Mucosa of descending colon (tissue), 3 donors: ENCODE data around the gene RPTOR. TPM values are rescaled to one million over a fixed set of nuclear protein-coding genes. Genes with fewer than 3 reads are reported as not detected.
A peak's percentile ranks its signal among the peaks of the same experiment; 100 is the strongest.

Source experiments
- ATAC-seq: fragments of 200-7000 bp; cut with Tn5 transposase; one replicate; pipeline ENCODE4 v1.9.1; 2020; ENCODE audit warnings: mild to moderate bottlenecking, moderate library complexity
- DNase-seq, 3 donors: peaks; one replicate each; pipeline ENCODE4 v3.0.0-alpha.2; 2020
- H3K36me3 ChIP-seq: fragments of 200-600 bp; one replicate; pipeline ENCODE4 v1.8.0; 2021; ENCODE audit warnings: low read depth, mild to moderate bottlenecking
- H3K4me1 ChIP-seq: fragments of 200-600 bp; one replicate; pipeline ENCODE4 v1.8.0; 2021; ENCODE audit warnings: low read depth, mild to moderate bottlenecking
- H3K4me3 ChIP-seq: fragments of 200-600 bp; one replicate; pipeline ENCODE4 v1.8.0; 2021; ENCODE audit warnings: mild to moderate bottlenecking
- H3K9me3 ChIP-seq: fragments of 200-600 bp; one replicate; pipeline ENCODE4 v1.8.0; 2021; ENCODE audit warnings: mild to moderate bottlenecking
- intact Hi-C, 2 donors: fragments of 100-400 bp; cut with DNase I in 1 of 2; cut with micrococcal nuclease in 1 of 2; formaldehyde crosslinking; loops; one replicate each; pipeline versions ENCODE4 v1.11.0 to v1.11.1; 2022; cut with DNase I, micrococcal nuclease
- total RNA-seq, 3 donors: library from RNA; stranded (reverse); fragmentation: NEBNext Ultra II Directional in 2 of 3; extraction: Animal tissue kit (Norgen Biotek cat#: 25700) in 2 of 3; gene quantifications; one replicate each; pipeline versions ENCODE4 v1.2.1 to v1.2.4, GENCODE V29; 2021 to 2023
- TF ChIP-seq, protein P1 (sequence below): fragments of 200-600 bp; IDR thresholded peaks from one replicate; pipeline ENCODE4 v1.8.0; 2022; ENCODE audit warnings: antibody characterized with exemption, mild to moderate bottlenecking
- donor health status: DM: no; HTN: no; CAD: no; lungs with moderate emphysema.
- donor health status: DM: no; HTN: no; CAD: no.
- donor health status: DM: no; HTN: yes; CAD: no.

The RPTOR gene
- total RNA-seq, 3 donors from 2014 or later, result 30.5 to 44.4 (median 37.2) TPM

DNA sequence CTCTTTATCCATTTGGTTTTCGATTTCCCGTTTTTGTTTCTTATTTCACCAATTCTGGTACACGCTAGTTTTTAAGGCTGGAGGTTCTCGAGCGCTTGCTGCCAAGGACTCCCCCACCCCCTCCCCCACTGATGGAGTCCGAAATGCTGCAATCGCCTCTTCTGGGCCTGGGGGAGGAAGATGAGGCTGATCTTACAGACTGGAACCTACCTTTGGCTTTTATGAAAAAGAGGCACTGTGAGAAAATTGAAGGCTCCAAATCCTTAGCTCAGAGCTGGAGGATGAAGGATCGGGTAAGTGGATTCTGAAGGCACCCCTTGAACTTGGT is 825 bp downstream of the RPTOR start:
- ATAC-seq (no peak), DNase-seq (no peak)
- Histone ChIP-seq H3K4me1 (peaks cover 22% of the 10 kb centered on the region), H3K9me3 (no peaks in the 10 kb centered on the region), H3K4me3 (peak overlapping the region; percentile 94), H3K36me3 (no peaks in the 10 kb centered on the region)
- intact Hi-C loops, result no loop called here
- TF ChIP-seq, protein P1, sequence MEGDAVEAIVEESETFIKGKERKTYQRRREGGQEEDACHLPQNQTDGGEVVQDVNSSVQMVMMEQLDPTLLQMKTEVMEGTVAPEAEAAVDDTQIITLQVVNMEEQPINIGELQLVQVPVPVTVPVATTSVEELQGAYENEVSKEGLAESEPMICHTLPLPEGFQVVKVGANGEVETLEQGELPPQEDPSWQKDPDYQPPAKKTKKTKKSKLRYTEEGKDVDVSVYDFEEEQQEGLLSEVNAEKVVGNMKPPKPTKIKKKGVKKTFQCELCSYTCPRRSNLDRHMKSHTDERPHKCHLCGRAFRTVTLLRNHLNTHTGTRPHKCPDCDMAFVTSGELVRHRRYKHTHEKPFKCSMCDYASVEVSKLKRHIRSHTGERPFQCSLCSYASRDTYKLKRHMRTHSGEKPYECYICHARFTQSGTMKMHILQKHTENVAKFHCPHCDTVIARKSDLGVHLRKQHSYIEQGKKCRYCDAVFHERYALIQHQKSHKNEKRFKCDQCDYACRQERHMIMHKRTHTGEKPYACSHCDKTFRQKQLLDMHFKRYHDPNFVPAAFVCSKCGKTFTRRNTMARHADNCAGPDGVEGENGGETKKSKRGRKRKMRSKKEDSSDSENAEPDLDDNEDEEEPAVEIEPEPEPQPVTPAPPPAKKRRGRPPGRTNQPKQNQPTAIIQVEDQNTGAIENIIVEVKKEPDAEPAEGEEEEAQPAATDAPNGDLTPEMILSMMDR, result no peak

DNA sequence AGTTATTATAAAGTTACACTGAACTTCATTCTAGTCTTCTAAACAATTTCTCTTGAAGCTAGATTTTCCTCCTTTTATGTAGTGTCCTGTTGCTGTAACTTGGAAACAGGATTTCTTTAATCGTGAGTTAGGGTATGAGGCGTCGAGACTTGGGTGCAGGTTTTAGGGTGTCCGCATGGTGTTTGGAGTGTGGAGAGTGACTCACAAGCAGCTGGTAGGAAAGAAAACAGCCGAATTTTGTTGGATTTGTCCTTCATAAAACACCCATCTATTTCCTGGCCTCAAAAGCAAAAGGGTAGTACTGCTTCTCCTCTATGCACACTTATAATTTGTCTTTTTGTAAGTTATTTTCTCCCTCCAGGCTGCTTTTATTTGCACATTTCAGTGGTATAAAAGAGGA is 1.6 kb downstream of the RPTOR start:
- intact Hi-C loops, result no loop called here
- no peak for ATAC-seq
- H3K4me3 ChIP-seq, result no peak overlapping the region

DNA sequence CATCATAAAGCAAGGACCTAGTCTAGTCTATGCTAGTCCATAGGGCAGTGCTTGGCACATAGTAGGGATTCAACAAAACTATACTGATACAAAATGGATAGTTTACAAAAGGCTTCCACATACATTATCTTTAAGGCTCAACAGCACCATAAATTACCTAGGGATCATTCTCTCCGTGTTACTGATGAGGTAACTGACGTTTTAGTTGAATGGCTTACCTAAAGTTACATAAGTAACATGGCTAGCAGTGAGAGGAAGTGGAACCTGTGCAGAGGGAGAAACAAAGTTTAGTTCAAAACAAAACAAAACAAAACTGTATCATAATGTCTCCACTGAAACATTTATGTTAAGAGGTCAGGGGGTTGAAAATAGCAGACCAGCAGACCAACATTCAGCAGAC is 7.9 kb downstream of the RPTOR start:
- no peak overlapping the region for H3K4me3 ChIP-seq
- no peak for ATAC-seq
- intact Hi-C loops, result no loop called here
- no peaks in the 10 kb centered on the region for H3K9me3 ChIP-seq
- no peak for DNase-seq
- H3K4me1 ChIP-seq, result no peaks in the 10 kb centered on the region
- H3K36me3 ChIP-seq, result no peaks in the 10 kb centered on the region
- TF ChIP-seq, protein P1, result no peak

More for the DNA sequence above, 1.6 kb downstream of the RPTOR start:
- Histone ChIP-seq H3K36me3 (no peaks in the 10 kb centered on the region), H3K4me1 (peaks cover 22% of the 10 kb centered on the region), H3K9me3 (no peaks in the 10 kb centered on the region)
- TF ChIP-seq, protein P1, result no peak
- DNase-seq, result no peak

DNA sequence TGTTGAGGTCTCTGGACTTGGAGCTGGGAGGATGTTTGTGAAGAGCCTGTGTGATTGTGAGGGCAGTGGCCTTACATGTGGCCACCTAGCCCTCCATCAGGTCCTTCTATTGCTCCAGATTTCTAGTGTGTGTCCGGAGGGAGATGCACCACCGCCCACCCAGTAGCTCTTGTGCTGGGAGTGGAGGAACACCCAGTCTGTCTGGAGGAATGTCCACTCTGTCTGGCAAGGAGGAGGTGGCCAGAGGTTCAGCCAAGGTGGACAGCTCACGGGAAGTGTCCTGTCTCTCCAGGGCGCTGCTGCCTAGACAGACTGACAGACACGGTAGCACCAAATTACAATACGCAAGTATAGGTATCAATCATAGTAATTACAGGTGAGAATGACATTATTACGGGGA is 10.6 kb downstream of the RPTOR start:
- TF ChIP-seq, protein P1, result no peak
- Histone ChIP-seq H3K36me3 (no peaks in the 10 kb centered on the region), H3K4me3 (no peak overlapping the region), H3K4me1 (no peaks in the 10 kb centered on the region), H3K9me3 (no peaks in the 10 kb centered on the region)
- no peak for DNase-seq
- no peak for ATAC-seq
- intact Hi-C loops, result no loop called here

DNA sequence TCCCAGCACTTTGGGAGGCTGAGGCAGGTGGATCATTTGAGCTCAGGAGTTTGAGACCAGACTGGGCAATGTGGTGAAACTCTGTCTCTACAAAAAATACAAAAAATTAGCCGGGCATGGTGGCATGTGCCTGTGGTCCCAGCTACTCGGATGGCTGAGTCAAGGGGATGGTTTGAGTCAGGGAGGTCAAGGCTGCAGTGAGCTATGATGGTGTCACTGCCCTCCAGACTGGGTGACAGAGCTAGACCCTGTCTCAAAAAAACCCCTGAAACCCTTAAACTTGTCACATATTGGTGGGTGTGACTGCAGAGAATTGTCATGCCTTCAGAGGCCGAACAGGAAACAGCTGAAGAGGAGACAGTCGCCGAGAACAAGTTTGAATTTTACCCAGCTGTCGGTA is 13.4 kb downstream of the RPTOR start:
- Histone ChIP-seq H3K4me1 (no peaks in the 10 kb centered on the region), H3K4me3 (no peak overlapping the region), H3K36me3 (no peaks in the 10 kb centered on the region), H3K9me3 (no peaks in the 10 kb centered on the region)
- intact Hi-C loops, result no loop called here
- TF ChIP-seq, protein P1, result no peak
- ATAC-seq, result no peak
- DNase-seq, result no peak

DNA sequence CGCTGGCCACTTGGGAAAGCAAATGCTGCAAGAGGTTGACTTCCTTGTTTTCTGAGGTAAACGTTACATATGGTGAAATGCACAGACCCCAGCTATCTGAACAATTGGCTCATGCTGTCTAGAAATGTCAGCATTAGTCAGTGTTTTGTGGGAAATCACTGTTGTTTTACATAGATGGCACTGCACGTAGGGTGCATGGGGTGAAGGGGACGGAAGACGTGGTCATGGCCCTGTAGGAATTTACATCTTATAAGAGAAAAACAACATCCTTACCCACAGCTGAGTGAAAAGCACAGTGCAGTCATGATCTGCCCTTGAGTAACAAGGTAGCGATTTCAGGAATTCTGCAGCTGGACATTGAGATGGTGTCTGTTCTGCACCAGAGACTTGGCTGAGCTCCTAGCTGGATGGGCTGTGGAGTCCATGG is 15.2 kb downstream of the RPTOR start:
- intact Hi-C loops, result no loop called here
- TF ChIP-seq, protein P1, result no peak
- DNase-seq (no peak), ATAC-seq (no peak)
- Histone ChIP-seq H3K9me3 (no peaks in the 10 kb centered on the region), H3K4me1 (no peaks in the 10 kb centered on the region), H3K4me3 (no peak overlapping the region), H3K36me3 (no peaks in the 10 kb centered on the region)
